HG02588 (cell line): ENCODE results near the gene POMC.
"Not testable (repeated sequence)": the region's sequence is repeated elsewhere in the genome, so short reads cannot be mapped to it uniquely, and the experiment has no call there.

Source experiments
- ATAC-seq: cut with Tn5 transposase; IDR thresholded peaks from one replicate; pipeline ENCODE4 v1.9.1; 2021; ENCODE audit warnings: mild to moderate bottlenecking, moderate library complexity; ENCODE audit not compliant: unreplicated experiment

POMC gene

DNA sequence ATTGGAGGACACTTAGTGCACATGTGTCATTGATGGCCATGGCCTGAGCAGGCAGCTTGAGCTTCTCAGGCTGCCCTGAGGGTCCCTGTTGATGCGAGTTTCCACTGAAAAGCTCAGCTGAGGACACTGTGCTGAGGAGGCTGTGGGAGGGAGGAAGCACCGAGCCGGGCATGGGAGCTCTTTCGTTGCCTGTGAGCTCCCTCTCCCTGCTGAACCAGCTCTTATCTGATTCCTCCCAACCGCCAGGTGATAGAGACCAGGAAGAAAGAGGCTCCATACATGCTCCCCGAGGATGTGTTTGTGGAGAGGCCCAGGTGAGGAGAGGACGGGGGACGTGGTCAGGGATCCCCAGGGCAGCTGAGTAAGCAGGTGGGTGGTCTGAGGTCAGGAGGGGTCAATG, 27.3 kb downstream of the POMC start:
- no peak for ATAC-seq

DNA sequence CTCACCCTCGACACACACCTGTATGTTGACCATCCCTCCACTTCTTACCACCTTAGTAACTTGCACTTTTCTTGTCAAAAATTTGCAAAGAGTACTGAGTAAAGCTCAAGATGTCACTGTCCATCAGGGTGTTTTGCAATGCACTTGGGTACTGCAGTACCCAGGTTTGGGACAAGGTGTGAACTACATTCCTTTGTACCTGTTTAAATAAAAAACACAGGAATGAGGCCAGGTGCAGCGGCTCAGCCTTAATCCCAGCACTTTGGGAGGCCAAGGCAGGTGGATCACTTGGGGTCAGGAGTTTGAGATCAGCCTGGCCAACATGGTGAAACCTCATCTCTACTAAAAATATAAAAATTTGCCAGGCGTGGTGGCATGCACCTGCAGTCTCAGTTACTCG, 27.8 kb downstream of the POMC start:
- ATAC-seq, result not testable (repeated sequence)

DNA sequence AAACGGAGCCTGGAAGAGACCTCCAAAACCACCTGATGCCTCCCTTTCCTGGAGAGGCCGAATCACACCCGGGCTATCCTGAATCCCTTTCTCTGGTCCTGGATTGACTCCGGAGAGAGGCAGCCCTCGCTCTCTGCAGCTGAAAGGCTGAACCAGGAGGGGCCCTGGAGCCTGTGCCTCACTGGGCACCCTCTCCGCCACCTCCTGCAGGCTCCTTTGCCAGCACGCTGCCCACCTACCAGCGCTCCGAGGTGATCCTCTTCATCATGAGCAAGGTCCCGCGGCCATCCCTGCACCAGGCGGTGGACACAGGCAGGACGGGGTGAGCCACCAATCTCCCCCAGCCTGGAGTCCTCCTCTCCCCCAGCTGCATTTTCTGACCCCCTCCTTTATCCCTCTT, 35.7 kb downstream of the POMC start:
- ATAC-seq, result no peak

DNA sequence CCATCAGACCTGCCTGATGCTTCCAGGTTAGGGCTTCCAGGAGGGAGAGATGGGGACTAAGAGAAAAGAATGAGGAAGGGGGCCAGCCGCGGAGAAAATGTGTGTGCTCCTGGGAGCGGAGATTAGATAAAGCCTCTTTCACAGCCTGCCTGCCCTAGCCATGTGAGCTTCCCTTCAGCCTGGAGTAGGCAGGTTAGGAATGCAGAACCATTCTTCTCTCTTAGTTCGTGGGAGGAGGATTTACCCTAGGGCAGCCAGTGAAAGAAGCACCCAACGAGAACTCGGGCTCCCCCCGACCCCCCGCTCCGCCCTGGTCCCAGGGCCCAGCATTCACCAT, 36.1 kb downstream of the POMC start:
- no peak for ATAC-seq

DNA sequence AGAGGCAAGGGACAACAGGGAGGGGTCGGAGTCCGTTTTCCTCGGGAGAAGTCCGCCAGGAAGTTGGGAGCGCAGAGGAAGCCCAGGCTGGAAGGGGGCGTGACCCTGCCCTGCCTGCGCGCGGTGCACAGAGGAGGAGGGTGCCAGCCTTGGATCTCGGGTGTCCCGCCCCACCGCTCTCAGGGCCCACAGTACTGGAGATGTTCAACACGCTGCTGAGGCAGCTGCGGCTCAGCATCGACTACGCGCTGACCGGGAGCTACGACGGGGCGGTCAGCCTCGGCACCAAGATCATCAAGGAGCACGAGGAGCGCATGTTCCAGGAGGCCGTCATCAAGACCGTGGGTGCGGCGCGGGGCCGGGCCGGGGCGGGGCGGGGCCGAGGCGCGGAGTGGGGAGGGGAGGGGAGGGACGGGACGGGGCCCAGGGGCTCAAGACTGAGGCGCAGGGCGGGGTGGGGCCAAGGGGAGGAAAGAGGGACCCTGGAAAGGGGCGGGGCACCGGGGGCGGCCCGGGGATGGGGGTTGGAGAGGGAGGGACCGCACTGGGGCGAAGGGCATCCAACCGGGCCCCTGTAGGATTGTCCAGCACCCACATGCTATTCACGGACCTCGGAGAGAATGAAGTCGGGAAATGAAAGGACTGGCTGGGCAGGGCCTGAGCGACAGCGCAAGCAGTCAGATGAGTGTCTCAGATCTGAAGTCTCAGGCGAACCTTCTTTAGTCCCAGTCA, 36.6 kb downstream of the POMC start:
- no peak for ATAC-seq

DNA sequence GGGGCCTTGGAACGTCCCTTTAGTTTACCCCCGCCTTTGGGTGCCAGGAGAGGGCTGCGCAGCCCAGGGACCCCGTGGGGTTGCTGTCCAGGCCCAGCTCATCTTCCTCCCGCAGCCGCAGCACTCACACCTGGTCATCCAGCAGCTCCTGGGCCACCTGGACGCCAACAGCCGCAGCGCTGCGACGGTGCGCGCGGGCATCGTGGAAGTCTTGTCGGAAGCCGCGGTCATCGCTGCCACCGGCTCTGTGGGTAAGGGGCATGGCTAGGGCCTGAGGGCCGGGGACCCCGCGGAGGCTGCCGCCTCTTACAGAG, 37.2 kb downstream of the POMC start:
- no peak for ATAC-seq

DNA sequence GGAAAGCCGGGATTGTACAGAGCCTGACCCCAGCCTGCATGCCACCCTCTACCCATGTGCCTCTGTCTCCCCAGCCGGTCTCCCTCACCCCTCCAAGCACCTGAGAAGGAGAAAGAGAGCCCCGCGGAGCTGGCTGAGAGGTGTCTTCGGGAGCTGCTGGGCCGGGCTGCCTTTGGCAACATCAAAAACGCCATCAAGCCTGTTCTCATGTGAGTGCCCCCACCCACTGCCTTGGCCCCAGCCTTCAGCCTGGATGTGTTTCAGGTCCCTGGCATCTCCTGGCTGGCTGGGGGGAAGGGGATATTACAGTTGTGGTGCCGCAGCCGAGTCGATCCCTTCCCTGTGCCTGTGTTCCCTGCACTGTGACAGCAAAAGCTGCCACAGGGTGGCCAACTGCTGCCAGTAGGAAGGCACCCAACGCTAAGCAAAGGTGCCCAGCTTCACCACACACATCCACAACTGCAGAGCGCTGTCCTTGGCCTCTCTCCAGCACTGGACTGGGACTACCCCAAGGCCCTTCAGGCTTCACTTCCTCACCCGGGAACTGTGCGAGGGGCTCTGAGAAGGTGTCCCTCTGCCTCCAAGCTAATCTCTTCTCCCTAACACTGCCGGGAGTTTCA, 38.4 kb downstream of the POMC start:
- ATAC-seq, result no peak

DNA sequence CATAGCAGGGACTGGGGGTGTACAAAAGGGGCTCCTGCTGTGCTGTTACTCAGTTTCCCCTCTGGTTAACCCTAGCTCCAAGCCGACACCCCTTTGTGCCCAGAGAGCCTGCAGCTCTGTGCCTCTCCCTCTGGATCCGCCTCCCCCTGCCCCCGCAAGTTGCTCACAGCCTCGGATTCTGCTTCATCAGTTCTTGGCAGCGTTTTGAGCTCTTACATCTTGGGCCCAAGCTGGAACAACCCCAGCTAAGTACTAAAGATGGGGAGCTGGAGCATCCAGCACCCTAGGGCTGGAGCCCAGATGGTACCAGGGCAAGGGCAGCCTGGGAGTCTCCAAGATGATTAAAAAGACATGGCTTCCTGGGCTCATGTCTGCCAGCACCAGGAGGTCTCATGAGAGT, 40.7 kb downstream of the POMC start:
- ATAC-seq, result no peak

DNA sequence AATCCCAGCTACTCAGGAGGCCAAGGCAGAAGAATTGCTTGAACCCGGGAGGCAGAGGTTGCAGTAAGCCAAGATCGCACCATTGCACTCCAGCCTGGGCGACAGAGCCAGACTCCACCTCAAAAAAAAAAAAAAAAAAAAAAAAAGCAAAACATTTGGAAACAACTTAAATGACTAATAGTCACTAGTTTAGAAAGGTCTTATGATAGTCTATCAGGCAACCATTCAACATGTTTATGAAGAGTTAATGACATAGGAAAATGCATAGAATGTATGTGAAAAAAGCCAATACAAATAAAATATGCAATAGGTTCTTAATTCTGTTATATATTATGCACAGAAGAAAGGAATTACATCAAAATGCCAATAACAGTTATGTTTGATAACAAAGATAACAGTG, 41.3 kb downstream of the POMC start:
- ATAC-seq, result not testable (repeated sequence)

DNA sequence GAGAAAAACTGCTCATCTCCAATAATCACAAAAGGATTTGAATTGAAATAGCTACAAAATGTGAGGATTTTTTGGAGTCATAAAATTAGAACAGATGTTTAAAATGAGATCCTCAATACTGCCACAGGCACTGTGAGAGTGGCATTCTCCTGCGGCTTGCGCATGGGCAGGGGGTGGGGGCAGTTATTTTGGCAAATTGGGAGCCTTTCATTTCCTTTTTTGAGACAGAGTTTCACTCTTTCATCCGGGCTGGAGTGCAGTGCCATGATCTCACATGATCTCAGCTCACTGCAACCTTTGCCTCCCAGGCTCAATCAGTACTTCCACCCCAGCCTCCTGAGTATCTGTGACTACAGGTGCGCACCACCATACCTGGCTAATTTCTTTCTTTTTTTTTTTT, 42.4 kb downstream of the POMC start:
- no peak for ATAC-seq

DNA sequence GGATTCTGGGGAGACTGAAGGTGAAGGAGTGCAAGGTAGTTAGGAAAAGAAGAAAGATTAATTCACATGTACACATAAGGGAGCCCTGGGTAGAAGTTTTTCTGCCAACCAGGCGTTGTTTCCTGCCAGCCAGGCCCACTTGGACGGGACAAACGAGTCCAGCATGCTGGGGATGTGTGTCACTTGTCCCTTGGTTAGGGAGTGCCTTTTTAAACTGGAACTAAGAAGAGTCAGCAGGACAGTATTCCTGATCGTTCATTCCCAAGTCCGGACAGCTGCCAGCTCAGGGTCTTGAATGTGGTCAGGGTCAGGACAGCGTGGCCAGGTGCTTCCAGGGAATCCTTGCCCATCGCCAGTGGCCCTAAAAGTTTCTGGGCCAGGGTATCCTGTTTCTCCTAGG, 43.2 kb downstream of the POMC start:
- no peak for ATAC-seq

DNA sequence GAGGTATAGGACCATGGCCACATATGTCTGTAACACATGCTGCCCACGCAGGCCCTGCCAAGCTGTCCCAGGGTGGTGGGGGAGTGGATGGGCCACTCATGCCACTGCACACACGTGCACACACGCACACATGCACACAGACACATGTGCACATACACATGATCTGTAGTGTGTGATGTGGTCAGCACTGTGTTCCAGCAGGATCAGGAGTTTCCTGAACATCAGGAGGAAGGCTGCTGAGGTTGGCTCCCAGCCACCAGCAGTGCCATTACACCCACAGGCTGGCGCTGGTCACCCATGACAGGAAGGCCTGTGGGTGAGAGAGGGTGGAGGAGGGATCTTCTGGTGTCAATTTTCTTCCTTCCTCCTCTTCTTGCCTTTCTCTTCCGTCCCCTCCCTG, 44.7 kb downstream of the POMC start:
- no peak for ATAC-seq

DNA sequence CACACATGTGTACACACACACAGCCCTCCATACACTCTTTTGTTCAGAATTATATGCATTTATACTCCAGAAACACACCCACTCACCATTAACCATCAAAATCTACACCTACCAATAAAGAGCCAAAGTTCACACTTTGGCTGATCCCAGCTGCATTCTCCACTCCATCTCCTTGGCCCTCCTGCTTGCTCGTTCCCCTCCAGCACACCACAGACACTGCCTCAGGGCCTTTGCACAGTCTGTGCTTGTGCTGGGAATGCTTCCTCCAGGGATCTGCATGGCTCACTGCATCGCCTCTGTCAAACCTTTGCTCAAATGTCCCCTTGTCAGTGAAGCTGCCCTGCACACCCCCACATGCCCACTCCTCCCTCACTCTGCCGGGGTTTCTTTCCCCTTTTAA, 46.0 kb downstream of the POMC start:
- ATAC-seq, result no peak

DNA sequence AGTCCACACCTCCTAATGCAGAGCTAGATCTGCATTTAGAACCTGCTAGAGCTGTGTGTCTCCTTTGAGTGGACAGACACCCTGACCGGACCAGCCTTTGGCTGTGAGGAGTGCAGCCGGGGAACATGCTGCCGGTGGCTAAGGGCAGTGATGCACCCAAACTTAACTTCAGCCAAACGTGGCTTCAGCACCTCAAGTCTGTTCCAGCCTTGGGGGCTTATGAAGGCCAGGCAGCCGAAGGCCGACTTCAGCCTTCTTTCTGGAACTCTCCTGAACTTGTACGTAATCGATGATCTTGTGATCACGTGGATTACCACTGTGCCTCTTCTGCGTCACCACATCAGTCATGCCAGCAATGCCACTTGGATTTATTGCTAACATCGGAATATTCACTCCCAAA, 49.1 kb downstream of the POMC start:
- no peak for ATAC-seq

DNA sequence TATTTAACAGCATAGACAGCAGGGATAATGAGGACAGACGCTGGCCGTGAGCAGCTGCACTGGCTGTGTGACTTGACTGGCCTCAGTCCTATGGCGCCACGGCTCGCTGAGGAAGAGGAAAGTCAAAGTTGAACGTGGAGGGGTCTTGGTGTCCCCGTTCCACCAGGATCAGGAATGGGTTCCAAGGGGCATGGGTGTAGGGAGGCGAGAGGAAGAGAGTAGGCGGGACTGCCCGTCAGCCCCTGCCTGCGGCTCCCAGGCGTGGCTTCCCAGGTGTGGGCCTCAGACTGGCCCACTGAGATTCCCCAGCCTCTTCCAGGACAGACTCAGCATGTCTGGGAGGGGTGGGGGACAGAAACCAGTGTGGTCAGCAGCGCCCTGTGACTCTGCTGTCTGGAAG, 51.4 kb downstream of the POMC start:
- no peak for ATAC-seq

DNA sequence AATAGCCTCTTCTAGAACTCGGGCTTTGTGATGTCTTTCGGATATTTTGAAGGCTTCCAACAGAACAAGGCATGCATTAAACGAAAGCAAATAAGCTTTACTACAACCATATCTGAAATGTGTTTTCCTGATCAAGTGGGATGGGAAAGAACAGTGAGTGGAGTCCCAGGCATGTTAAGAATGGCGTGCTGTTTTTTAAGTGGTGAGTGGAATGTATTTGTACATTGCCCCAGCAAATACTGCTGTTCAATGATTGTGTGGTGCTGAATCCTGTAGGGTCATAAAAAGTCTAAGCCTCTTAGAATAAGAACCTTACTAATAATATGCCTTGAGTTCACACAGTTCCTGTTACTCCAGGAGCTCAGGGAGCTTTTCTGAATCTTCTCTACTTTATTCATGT, 52.5 kb downstream of the POMC start:
- ATAC-seq, result no peak

DNA sequence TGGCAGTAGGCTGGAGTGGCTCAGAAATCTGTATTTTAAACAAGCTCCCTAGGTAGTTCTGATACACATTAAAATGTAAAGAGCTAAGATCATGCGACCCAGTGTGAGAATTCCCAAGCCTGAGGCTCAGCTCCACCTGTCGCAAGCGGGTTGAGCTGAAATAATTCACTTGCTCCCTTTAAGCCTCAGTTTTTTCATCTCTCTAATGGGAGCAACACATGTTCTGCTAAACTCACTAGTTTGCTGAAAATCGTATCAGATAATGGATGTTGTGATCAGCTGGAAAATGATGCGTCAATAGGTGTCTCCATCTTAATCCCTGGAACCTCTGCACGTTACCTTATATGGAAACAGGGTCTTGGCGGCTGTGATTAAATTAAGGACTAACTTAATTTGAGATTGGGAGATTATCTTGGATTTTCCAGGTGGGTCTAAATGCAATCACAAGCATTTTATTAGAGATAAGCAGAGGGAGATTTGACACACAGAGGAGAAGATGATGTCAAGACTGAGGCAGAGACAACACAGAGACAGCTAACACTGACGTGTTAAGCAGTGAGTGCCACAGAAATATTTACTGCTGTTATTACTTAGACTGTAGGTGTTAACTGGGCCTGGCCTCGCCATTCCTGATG, 53.0 kb downstream of the POMC start:
- ATAC-seq, result no peak

DNA sequence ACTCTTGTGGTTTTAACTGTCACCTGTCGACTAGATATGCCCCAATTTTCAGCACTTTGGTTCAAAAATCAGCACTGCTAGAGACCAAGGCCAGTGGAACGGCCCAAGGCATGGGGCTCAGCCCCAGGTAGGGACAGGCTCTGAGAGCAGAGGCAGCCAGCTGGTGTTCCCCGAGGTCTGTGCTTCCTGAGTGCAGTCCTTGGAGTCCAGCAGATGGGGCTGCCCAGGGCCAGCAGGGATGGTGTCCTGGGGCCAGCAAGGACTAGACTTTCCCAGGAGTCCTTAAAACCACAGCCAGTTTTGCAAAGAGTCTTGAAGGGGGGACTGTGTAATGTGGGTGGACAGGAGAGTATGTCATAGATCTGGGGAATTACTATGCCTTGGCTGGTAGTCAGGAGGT, 56.3 kb downstream of the POMC start:
- no peak for ATAC-seq
